ENCODE results near the gene CPAMD8. TPM values are rescaled to one million over a fixed set of nuclear protein-coding genes. Genes with fewer than 3 reads are reported as not detected.

CPAMD8 gene
- total and polyA plus RNA-seq, 9 of the 15 experiments (the other 6 are each of a cell fraction or from before 2014, with no cell fraction given): 0.20 to 2.1 (median 1.3) TPM

DNA sequence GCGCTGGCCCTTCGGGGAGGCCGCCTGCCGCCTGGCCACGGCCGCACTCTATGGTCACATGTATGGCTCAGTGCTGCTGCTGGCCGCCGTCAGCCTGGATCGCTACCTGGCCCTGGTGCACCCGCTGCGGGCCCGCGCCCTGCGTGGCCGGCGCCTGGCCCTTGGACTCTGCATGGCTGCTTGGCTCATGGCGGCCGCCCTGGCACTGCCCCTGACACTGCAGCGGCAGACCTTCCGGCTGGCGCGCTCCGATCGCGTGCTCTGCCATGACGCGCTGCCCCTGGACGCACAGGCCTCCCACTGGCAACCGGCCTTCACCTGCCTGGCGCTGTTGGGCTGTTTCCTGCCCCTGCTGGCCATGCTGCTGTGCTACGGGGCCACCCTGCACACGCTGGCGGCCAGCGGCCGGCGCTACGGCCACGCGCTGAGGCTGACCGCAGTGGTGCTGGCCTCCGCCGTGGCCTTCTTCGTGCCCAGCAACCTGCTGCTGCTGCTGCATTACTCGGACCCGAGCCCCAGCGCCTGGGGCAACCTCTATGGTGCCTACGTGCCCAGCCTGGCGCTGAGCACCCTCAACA, 136.6 kb downstream of the CPAMD8 start (continued):
- peak in 1 of 2 experiments; percentile 59; a peak in 1 of 4 replicates for TF ChIP-seq KDM4B (IDR thresholded peaks at IDR 0.05; ENCODE audit: borderline replicate concordance in 2 of 2, low read depth in 1 of 2)
- TF ChIP-seq JUNB (CRISPR knock-in tag; conservative IDR thresholded peaks at IDR 0.05): 0 out of 2 replicates have a peak, but pooled peaks have one; percentile 29
- TF ChIP-seq ZNF507 (tag; conservative IDR thresholded peaks at IDR 0.05): 0 out of 2 replicates have a peak, but pooled peaks have one; percentile 46
- TF ChIP-seq, protein P1, sequence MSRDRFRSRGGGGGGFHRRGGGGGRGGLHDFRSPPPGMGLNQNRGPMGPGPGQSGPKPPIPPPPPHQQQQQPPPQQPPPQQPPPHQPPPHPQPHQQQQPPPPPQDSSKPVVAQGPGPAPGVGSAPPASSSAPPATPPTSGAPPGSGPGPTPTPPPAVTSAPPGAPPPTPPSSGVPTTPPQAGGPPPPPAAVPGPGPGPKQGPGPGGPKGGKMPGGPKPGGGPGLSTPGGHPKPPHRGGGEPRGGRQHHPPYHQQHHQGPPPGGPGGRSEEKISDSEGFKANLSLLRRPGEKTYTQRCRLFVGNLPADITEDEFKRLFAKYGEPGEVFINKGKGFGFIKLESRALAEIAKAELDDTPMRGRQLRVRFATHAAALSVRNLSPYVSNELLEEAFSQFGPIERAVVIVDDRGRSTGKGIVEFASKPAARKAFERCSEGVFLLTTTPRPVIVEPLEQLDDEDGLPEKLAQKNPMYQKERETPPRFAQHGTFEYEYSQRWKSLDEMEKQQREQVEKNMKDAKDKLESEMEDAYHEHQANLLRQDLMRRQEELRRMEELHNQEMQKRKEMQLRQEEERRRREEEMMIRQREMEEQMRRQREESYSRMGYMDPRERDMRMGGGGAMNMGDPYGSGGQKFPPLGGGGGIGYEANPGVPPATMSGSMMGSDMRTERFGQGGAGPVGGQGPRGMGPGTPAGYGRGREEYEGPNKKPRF (IDR thresholded peaks at IDR 0.05; ENCODE audit: low read depth, low read length): no peak
- peak; percentile 59; the same call in 1 of the 2 replicates for TF ChIP-seq TGIF2 (CRISPR knock-in tag; IDR thresholded peaks at IDR 0.05)
- 0 out of 2 replicates have a peak, but pooled peaks have one; percentile 28 for TF ChIP-seq ZNF134 (CRISPR knock-in tag; conservative IDR thresholded peaks at IDR 0.05)
- TF ChIP-seq, protein P2, sequence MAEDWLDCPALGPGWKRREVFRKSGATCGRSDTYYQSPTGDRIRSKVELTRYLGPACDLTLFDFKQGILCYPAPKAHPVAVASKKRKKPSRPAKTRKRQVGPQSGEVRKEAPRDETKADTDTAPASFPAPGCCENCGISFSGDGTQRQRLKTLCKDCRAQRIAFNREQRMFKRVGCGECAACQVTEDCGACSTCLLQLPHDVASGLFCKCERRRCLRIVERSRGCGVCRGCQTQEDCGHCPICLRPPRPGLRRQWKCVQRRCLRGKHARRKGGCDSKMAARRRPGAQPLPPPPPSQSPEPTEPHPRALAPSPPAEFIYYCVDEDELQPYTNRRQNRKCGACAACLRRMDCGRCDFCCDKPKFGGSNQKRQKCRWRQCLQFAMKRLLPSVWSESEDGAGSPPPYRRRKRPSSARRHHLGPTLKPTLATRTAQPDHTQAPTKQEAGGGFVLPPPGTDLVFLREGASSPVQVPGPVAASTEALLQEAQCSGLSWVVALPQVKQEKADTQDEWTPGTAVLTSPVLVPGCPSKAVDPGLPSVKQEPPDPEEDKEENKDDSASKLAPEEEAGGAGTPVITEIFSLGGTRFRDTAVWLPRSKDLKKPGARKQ (CRISPR knock-in tag; IDR thresholded peaks at IDR 0.05): no peak
- TF ChIP-seq ELF1 (tag; IDR thresholded peaks at IDR 0.05): no peak
- no peak for TF ChIP-seq CBFA2T2 (conservative IDR thresholded peaks at IDR 0.05)
- TF ChIP-seq, protein P3, sequence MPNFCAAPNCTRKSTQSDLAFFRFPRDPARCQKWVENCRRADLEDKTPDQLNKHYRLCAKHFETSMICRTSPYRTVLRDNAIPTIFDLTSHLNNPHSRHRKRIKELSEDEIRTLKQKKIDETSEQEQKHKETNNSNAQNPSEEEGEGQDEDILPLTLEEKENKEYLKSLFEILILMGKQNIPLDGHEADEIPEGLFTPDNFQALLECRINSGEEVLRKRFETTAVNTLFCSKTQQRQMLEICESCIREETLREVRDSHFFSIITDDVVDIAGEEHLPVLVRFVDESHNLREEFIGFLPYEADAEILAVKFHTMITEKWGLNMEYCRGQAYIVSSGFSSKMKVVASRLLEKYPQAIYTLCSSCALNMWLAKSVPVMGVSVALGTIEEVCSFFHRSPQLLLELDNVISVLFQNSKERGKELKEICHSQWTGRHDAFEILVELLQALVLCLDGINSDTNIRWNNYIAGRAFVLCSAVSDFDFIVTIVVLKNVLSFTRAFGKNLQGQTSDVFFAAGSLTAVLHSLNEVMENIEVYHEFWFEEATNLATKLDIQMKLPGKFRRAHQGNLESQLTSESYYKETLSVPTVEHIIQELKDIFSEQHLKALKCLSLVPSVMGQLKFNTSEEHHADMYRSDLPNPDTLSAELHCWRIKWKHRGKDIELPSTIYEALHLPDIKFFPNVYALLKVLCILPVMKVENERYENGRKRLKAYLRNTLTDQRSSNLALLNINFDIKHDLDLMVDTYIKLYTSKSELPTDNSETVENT (CRISPR knock-in tag; IDR thresholded peaks at IDR 0.05): peak; percentile 75; the same call in 1 of the 2 replicates
- no peak for TF ChIP-seq PURB (CRISPR knock-in tag; IDR thresholded peaks at IDR 0.05; ENCODE audit: low read depth)
- TF ChIP-seq, protein P4, sequence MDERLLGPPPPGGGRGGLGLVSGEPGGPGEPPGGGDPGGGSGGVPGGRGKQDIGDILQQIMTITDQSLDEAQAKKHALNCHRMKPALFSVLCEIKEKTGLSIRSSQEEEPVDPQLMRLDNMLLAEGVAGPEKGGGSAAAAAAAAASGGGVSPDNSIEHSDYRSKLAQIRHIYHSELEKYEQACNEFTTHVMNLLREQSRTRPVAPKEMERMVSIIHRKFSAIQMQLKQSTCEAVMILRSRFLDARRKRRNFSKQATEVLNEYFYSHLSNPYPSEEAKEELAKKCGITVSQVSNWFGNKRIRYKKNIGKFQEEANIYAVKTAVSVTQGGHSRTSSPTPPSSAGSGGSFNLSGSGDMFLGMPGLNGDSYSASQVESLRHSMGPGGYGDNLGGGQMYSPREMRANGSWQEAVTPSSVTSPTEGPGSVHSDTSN (CRISPR knock-in tag; IDR thresholded peaks at IDR 0.05; ENCODE audit: low read depth): no peak
- TF ChIP-seq, protein P4 (tag; conservative IDR thresholded peaks at IDR 0.05; ENCODE audit: low read depth): no peak
- no peak for TF ChIP-seq GATAD2A (IDR thresholded peaks at IDR 0.05)
- TF ChIP-seq ZNF311 (CRISPR knock-in tag; IDR thresholded peaks at IDR 0.05): peak; percentile 60; the same call in 1 of the 2 replicates
- no peak for TF ChIP-seq SMAD1 (IDR thresholded peaks at IDR 0.05; ENCODE audit: low read depth, low read length, partially characterized antibody)
- TF ChIP-seq ZNF785 (CRISPR knock-in tag; IDR thresholded peaks at IDR 0.05): no peak
- no peak for TF ChIP-seq BCOR (IDR thresholded peaks at IDR 0.05)
- TF ChIP-seq JUND (IDR thresholded peaks at IDR 0.05; ENCODE audit: borderline replicate concordance, low read depth, low read length): no peak
- TF ChIP-seq JUND (tag; IDR thresholded peaks at IDR 0.05; ENCODE audit: borderline replicate concordance, low read depth, low read length): peak; percentile 48; the same call in 1 of the 3 replicates
- no peak for TF ChIP-seq PHF20 (IDR thresholded peaks at IDR 0.05; ENCODE audit: partially characterized antibody)
